Activated T-helper 17 cell treated with anti-CD3 and anti-CD28 coated beads, Interleukin-2, amount 50 U/mL, for 72 hours (primary cell): ENCODE data around the gene NCOA7. TPM values are rescaled to one million over a fixed set of nuclear protein-coding genes. Genes with fewer than 3 reads are reported as not detected.
A peak's percentile ranks its signal among the peaks of the same experiment; 100 is the strongest.

Source experiments
- ATAC-seq: fragments of 150-1000 bp; cut with Tn5 transposase; replicated peaks from 2 replicates; pipeline ENCODE4 v1.10.0; 2021; ENCODE audit warnings: mild to moderate bottlenecking, moderate library complexity
- H3K27ac Mint-ChIP-seq: one replicate; pipeline ENCODE4 v1.8.0; 2022; ENCODE audit warnings: mixed read lengths
- H3K27me3 Mint-ChIP-seq: one replicate; pipeline ENCODE4 v1.8.0; 2022; ENCODE audit warnings: mixed read lengths
- H3K36me3 Mint-ChIP-seq: one replicate; pipeline ENCODE4 v1.8.0; 2022; ENCODE audit warnings: low read depth, mild to moderate bottlenecking, mixed read lengths
- H3K4me1 Mint-ChIP-seq: one replicate; pipeline ENCODE4 v1.8.0; 2022; ENCODE audit warnings: mixed read lengths
- H3K4me3 Mint-ChIP-seq: one replicate; pipeline ENCODE4 v1.8.0; 2022; ENCODE audit warnings: mild to moderate bottlenecking, mixed read lengths
- H3K9me3 Mint-ChIP-seq: one replicate; pipeline ENCODE4 v1.8.0; 2022; ENCODE audit warnings: mixed read lengths
- total RNA-seq, 2 donors: library from RNA; stranded (reverse); gene quantifications; one replicate each; pipeline ENCODE4 v1.2.3, GENCODE V29; 2022

Gene NCOA7
- total RNA-seq, 2 donors from 2014 or later, result 44.6 to 59.9 TPM

GRCh38 chr6:125865015-125865414 is 74.3 kb downstream of the NCOA7 start:
- no peaks in the 10 kb centered on the region for H3K27me3 Mint-ChIP-seq
- no peak for ATAC-seq
- H3K36me3 Mint-ChIP-seq, result peaks cover 13% of the 10 kb centered on the region
- no peak overlapping the region for H3K4me3 Mint-ChIP-seq
- H3K9me3 Mint-ChIP-seq, result no peaks in the 10 kb centered on the region
- H3K4me1 Mint-ChIP-seq, result no peaks in the 10 kb centered on the region
- no peak overlapping the region for H3K27ac Mint-ChIP-seq

GRCh38 chr6:125866433-125866832 is 75.7 kb downstream of the NCOA7 start:
- H3K4me3 Mint-ChIP-seq, result no peak overlapping the region
- peaks cover 8% of the 10 kb centered on the region for H3K36me3 Mint-ChIP-seq
- H3K9me3 Mint-ChIP-seq, result no peaks in the 10 kb centered on the region
- ATAC-seq, result no peak
- H3K4me1 Mint-ChIP-seq, result no peaks in the 10 kb centered on the region
- no peak overlapping the region for H3K27ac Mint-ChIP-seq
- no peaks in the 10 kb centered on the region for H3K27me3 Mint-ChIP-seq

GRCh38 chr6:125867483-125867942 is 76.8 kb downstream of the NCOA7 start:
- peaks cover 6% of the 10 kb centered on the region for H3K36me3 Mint-ChIP-seq
- no peak overlapping the region for H3K27ac Mint-ChIP-seq
- ATAC-seq, result no peak
- H3K4me3 Mint-ChIP-seq, result no peak overlapping the region
- H3K4me1 Mint-ChIP-seq, result no peaks in the 10 kb centered on the region
- H3K27me3 Mint-ChIP-seq, result no peaks in the 10 kb centered on the region
- H3K9me3 Mint-ChIP-seq, result no peaks in the 10 kb centered on the region

- peaks cover 6% of the 10 kb centered on the region for H3K36me3 Mint-ChIP-seq
- no peaks in the 10 kb centered on the region for H3K4me1 Mint-ChIP-seq
- no peak for ATAC-seq
Observed at GRCh38 chr6:125868252-125868651, 77.5 kb downstream of the NCOA7 start.

GRCh38 chr6:125868678-125869395 is 78.1 kb downstream of the NCOA7 start:
- no peaks in the 10 kb centered on the region for H3K9me3 Mint-ChIP-seq
- no peak for ATAC-seq
- no peak overlapping the region for H3K4me3 Mint-ChIP-seq
- H3K36me3 Mint-ChIP-seq, result peaks cover 6% of the 10 kb centered on the region
- no peak overlapping the region for H3K27ac Mint-ChIP-seq
- H3K27me3 Mint-ChIP-seq, result no peaks in the 10 kb centered on the region
- H3K4me1 Mint-ChIP-seq, result no peaks in the 10 kb centered on the region

More at GRCh38 chr6:125868252-125868651, 77.5 kb downstream of the NCOA7 start:
- Mint-ChIP-seq H3K4me3 (no peak overlapping the region), H3K27ac (no peak overlapping the region), H3K27me3 (no peaks in the 10 kb centered on the region), H3K9me3 (no peaks in the 10 kb centered on the region)

GRCh38 chr6:125869427-125869826 is 78.7 kb downstream of the NCOA7 start:
- ATAC-seq, result no peak
- no peaks in the 10 kb centered on the region for H3K27me3 Mint-ChIP-seq
- no peak overlapping the region for H3K27ac Mint-ChIP-seq
- no peaks in the 10 kb centered on the region for H3K4me1 Mint-ChIP-seq
- no peak overlapping the region for H3K4me3 Mint-ChIP-seq
- no peaks in the 10 kb centered on the region for H3K9me3 Mint-ChIP-seq
- peaks cover 6% of the 10 kb centered on the region for H3K36me3 Mint-ChIP-seq

- Mint-ChIP-seq H3K9me3 (no peaks in the 10 kb centered on the region), H3K4me1 (no peaks in the 10 kb centered on the region), H3K27me3 (no peaks in the 10 kb centered on the region), H3K27ac (no peak overlapping the region), H3K36me3 (peaks cover 20% of the 10 kb centered on the region), H3K4me3 (no peak overlapping the region)
- ATAC-seq, result no peak
Observed at GRCh38 chr6:125871365-125871764, 80.6 kb downstream of the NCOA7 start.

- Mint-ChIP-seq H3K4me1 (no peaks in the 10 kb centered on the region), H3K27ac (no peak overlapping the region), H3K4me3 (no peak overlapping the region), H3K27me3 (no peaks in the 10 kb centered on the region), H3K9me3 (no peaks in the 10 kb centered on the region), H3K36me3 (peaks cover 25% of the 10 kb centered on the region)
- no peak for ATAC-seq
Observed at GRCh38 chr6:125872259-125872921, 81.6 kb downstream of the NCOA7 start.

GRCh38 chr6:125882243-125882642 is 91.5 kb downstream of the NCOA7 start:
- Mint-ChIP-seq H3K27me3 (no peaks in the 10 kb centered on the region), H3K4me1 (no peaks in the 10 kb centered on the region), H3K36me3 (peaks cover 99% of the 10 kb centered on the region), H3K9me3 (no peaks in the 10 kb centered on the region), H3K27ac (no peak overlapping the region), H3K4me3 (no peak overlapping the region)
- no peak for ATAC-seq

GRCh38 chr6:125884634-125885371 is 94.0 kb downstream of the NCOA7 start:
- H3K27ac Mint-ChIP-seq, result no peak overlapping the region
- ATAC-seq, result no peak
- H3K36me3 Mint-ChIP-seq, result peaks cover 88% of the 10 kb centered on the region
- H3K27me3 Mint-ChIP-seq, result no peaks in the 10 kb centered on the region
- H3K9me3 Mint-ChIP-seq, result no peaks in the 10 kb centered on the region
- H3K4me3 Mint-ChIP-seq, result no peak overlapping the region
- H3K4me1 Mint-ChIP-seq, result peaks cover 5% of the 10 kb centered on the region

- H3K27me3 Mint-ChIP-seq, result no peaks in the 10 kb centered on the region
- no peak overlapping the region for H3K27ac Mint-ChIP-seq
- no peak for ATAC-seq
Observed at GRCh38 chr6:125886021-125886420, 95.3 kb downstream of the NCOA7 start.

GRCh38 chr6:125886914-125887313 is 96.2 kb downstream of the NCOA7 start:
- no peak for ATAC-seq
- H3K27me3 Mint-ChIP-seq, result no peaks in the 10 kb centered on the region
- H3K4me1 Mint-ChIP-seq, result peaks cover 5% of the 10 kb centered on the region
- H3K27ac Mint-ChIP-seq, result no peak overlapping the region
- H3K4me3 Mint-ChIP-seq, result no peak overlapping the region
- no peaks in the 10 kb centered on the region for H3K9me3 Mint-ChIP-seq
- peaks cover 88% of the 10 kb centered on the region for H3K36me3 Mint-ChIP-seq

More at GRCh38 chr6:125886021-125886420, 95.3 kb downstream of the NCOA7 start:
- no peak overlapping the region for H3K4me3 Mint-ChIP-seq
- no peaks in the 10 kb centered on the region for H3K9me3 Mint-ChIP-seq
- H3K36me3 Mint-ChIP-seq, result peaks cover 88% of the 10 kb centered on the region
- peaks cover 5% of the 10 kb centered on the region for H3K4me1 Mint-ChIP-seq

- Mint-ChIP-seq H3K9me3 (no peaks in the 10 kb centered on the region), H3K27me3 (no peaks in the 10 kb centered on the region)
Observed at GRCh38 chr6:125887372-125887771, 96.6 kb downstream of the NCOA7 start.

GRCh38 chr6:125888989-125889656 is 98.4 kb downstream of the NCOA7 start:
- peaks cover 85% of the 10 kb centered on the region for H3K36me3 Mint-ChIP-seq
- H3K4me3 Mint-ChIP-seq, result no peak overlapping the region
- H3K27me3 Mint-ChIP-seq, result no peaks in the 10 kb centered on the region
- no peaks in the 10 kb centered on the region for H3K9me3 Mint-ChIP-seq
- peak overlapping the region; percentile 27 for H3K27ac Mint-ChIP-seq
- ATAC-seq, result peak; percentile 49
- H3K4me1 Mint-ChIP-seq, result peaks cover 5% of the 10 kb centered on the region

More at GRCh38 chr6:125887372-125887771, 96.6 kb downstream of the NCOA7 start:
- no peak for ATAC-seq
- H3K4me3 Mint-ChIP-seq, result no peak overlapping the region
- peaks cover 87% of the 10 kb centered on the region for H3K36me3 Mint-ChIP-seq
- no peak overlapping the region for H3K27ac Mint-ChIP-seq
- H3K4me1 Mint-ChIP-seq, result peaks cover 5% of the 10 kb centered on the region
